ENCODE data around the gene OPN3. TPM values are rescaled to one million over a fixed set of nuclear protein-coding genes. Genes with fewer than 3 reads are reported as not detected.

Gene OPN3
- total RNA-seq, 1 experiment from 2014 or later = 7.8 TPM

GRCh38 chr1:241674805-241675384 lies 34.7 kb upstream of the OPN3 start:
- H3K36me3 Mint-ChIP-seq (ENCODE audit: insufficient read depth, unreplicated experiment) = no peaks in the 10 kb centered on the region
- no peak overlapping the region for H3K4me3 ChIP-seq (ENCODE audit: low read depth, low read length)
- H3K36me3 ChIP-seq (ENCODE audit: control insufficient read depth, insufficient read depth, low read length) = no peaks in the 10 kb centered on the region
- H3K27me3 Mint-ChIP-seq (ENCODE audit: insufficient read depth, unreplicated experiment) = no peaks in the 10 kb centered on the region
- H3K27ac Mint-ChIP-seq (ENCODE audit: unreplicated experiment) = no peak overlapping the region
- H3K4me1 Mint-ChIP-seq (ENCODE audit: low read depth, unreplicated experiment) = peaks cover 10% of the 10 kb centered on the region
- H3K27me3 ChIP-seq (replicated peaks; ENCODE audit: control insufficient read depth, insufficient read depth, low read length) = no peaks in the 10 kb centered on the region
- intact Hi-C loops (cut with micrococcal nuclease; ENCODE audit: unreplicated experiment) = no loop called here
- BruUV-seq (replicated peaks) = no TSS peak
- CTCF ChIA-PET = no interaction called here
- TF ChIP-seq CTCF (IDR thresholded peaks at IDR 0.05; ENCODE audit: insufficient read depth in 1 of 2, low read depth in 1 of 2, low read length in 1 of 2, severe bottlenecking in 1 of 2, unreplicated experiment in 1 of 2) = no peak
- peaks cover 15% of the 10 kb centered on the region for H3K9me3 Mint-ChIP-seq (ENCODE audit: unreplicated experiment)
- DNase-seq = no peak
- H3K9me3 ChIP-seq = no peaks in the 10 kb centered on the region
- H3K4me3 Mint-ChIP-seq (ENCODE audit: unreplicated experiment) = no peak overlapping the region
- no peaks in the 10 kb centered on the region for H3K4me1 ChIP-seq
- POLR2A ChIA-PET = no interaction called here

- no peak for TF ChIP-seq CTCF (IDR thresholded peaks at IDR 0.05; ENCODE audit: insufficient read depth in 1 of 2, low read depth in 1 of 2, low read length in 1 of 2, severe bottlenecking in 1 of 2, unreplicated experiment in 1 of 2)
- intact Hi-C loops (cut with micrococcal nuclease; ENCODE audit: unreplicated experiment) = no loop called here
- BruUV-seq (replicated peaks) = no TSS peak
- H3K27me3 ChIP-seq (replicated peaks; ENCODE audit: control insufficient read depth, insufficient read depth, low read length) = no peaks in the 10 kb centered on the region
- H3K36me3 ChIP-seq (ENCODE audit: control insufficient read depth, insufficient read depth, low read length) = no peaks in the 10 kb centered on the region
- Mint-ChIP-seq H3K36me3 (ENCODE audit: insufficient read depth, unreplicated experiment) (no peaks in the 10 kb centered on the region), H3K9me3 (ENCODE audit: unreplicated experiment) (peaks cover 25% of the 10 kb centered on the region), H3K4me3 (ENCODE audit: unreplicated experiment) (peak overlapping the region; percentile 4), H3K4me1 (ENCODE audit: low read depth, unreplicated experiment) (peaks cover 10% of the 10 kb centered on the region), H3K27me3 (ENCODE audit: insufficient read depth, unreplicated experiment) (no peaks in the 10 kb centered on the region), H3K27ac (ENCODE audit: unreplicated experiment) (no peak overlapping the region)
- POLR2A ChIA-PET = interaction anchor here (1.0 kb wide), 1 partner anchor 32 kb away, joined by 3 read pairs; no protein-coding TSS in a partner anchor
- no peaks in the 10 kb centered on the region for H3K4me1 ChIP-seq
- CTCF ChIA-PET = no interaction called here
- H3K9me3 ChIP-seq = no peaks in the 10 kb centered on the region
- H3K4me3 ChIP-seq (ENCODE audit: low read depth, low read length) = no peak overlapping the region
- DNase-seq = peak in 1 of 2 experiments; percentile 3
These were observed 32.1 kb upstream of the OPN3 start for GRCh38 chr1:241672301-241672700.

- Histone ChIP-seq H3K4me3 (ENCODE audit: low read depth, low read length) (no peak overlapping the region), H3K27me3 (replicated peaks; ENCODE audit: control insufficient read depth, insufficient read depth, low read length) (no peaks in the 10 kb centered on the region), H3K36me3 (ENCODE audit: control insufficient read depth, insufficient read depth, low read length) (no peaks in the 10 kb centered on the region), H3K4me1 (no peaks in the 10 kb centered on the region), H3K9me3 (no peaks in the 10 kb centered on the region)
- intact Hi-C loops (cut with micrococcal nuclease; ENCODE audit: unreplicated experiment) = no loop called here
- DNase-seq = no peak
- Mint-ChIP-seq H3K27ac (ENCODE audit: unreplicated experiment) (no peak overlapping the region), H3K9me3 (ENCODE audit: unreplicated experiment) (peaks cover 10% of the 10 kb centered on the region), H3K4me3 (ENCODE audit: unreplicated experiment) (no peak overlapping the region), H3K36me3 (ENCODE audit: insufficient read depth, unreplicated experiment) (no peaks in the 10 kb centered on the region), H3K27me3 (ENCODE audit: insufficient read depth, unreplicated experiment) (no peaks in the 10 kb centered on the region), H3K4me1 (ENCODE audit: low read depth, unreplicated experiment) (no peaks in the 10 kb centered on the region)
- ChIA-PET POLR2A (no interaction called here), CTCF (no interaction called here)
- BruUV-seq (replicated peaks) = no TSS peak
- no peak for TF ChIP-seq CTCF (IDR thresholded peaks at IDR 0.05; ENCODE audit: insufficient read depth in 1 of 2, low read depth in 1 of 2, low read length in 1 of 2, severe bottlenecking in 1 of 2, unreplicated experiment in 1 of 2)
These were observed 26.2 kb upstream of the OPN3 start for GRCh38 chr1:241666419-241666818.
